IMR-90 (cell line): Measurements from ENCODE around the gene CDC42EP5. TPM values are rescaled to one million over a fixed set of nuclear protein-coding genes. Genes with fewer than 3 reads are reported as not detected.

Source experiments
- ATAC-seq: fragments of 200-7000 bp; cut with Tn5 transposase; 2 replicates; pipeline ENCODE4 v1.9.1; 2020; ENCODE audit warnings: low read depth, mild to moderate bottlenecking, moderate library complexity
- BruUV-seq: library from RNA; stranded (reverse); fragments of 400-500 nt; replicated peaks from 2 replicates; lab custom pipeline; 2021; lab: Mats Ljungman, UMichigan
- CTCF ChIA-PET: fragments of 300-600 bp; formaldehyde crosslinking; extraction: SDS; loops from one replicate; lab custom pipeline; 2021; ENCODE audit warnings: antibody characterized with exemption; lab: Yijun Ruan, JAX
- POLR2A ChIA-PET: fragments of 300-600 bp; sonication (Branson Sonifier 250); formaldehyde crosslinking; loops from one replicate; lab custom pipeline; 2022; ENCODE audit warnings: antibody characterized with exemption; ENCODE audit not compliant: unreplicated experiment; lab: Charles Lee
- DNase-seq: peaks from one replicate; pipeline ENCODE4 v3.0.0; 2013
- H2AFZ ChIP-seq: replicated peaks from 2 replicates; pipeline ENCODE3; 2013; ENCODE audit warnings: low read length, mild to moderate bottlenecking; ENCODE audit not compliant: poor library complexity
- H2AK5ac ChIP-seq: 2 replicates; pipeline ENCODE4 v1.6.1; 2013; ENCODE audit warnings: low read depth, low read length, inconsistent platforms
- H2AK9ac ChIP-seq: replicated peaks from 2 replicates; pipeline ENCODE3; 2013; ENCODE audit warnings: mild to moderate bottlenecking, low read depth, low read length, moderate library complexity; ENCODE audit not compliant: poor library complexity
- H2BK120ac ChIP-seq: 2 replicates; pipeline ENCODE4 v1.6.1; 2013; ENCODE audit warnings: low read depth, low read length, inconsistent platforms
- H2BK15ac ChIP-seq: 3 replicates; pipeline ENCODE4 v1.6.1; 2013; ENCODE audit warnings: low read depth, low read length, inconsistent platforms
- H2BK20ac ChIP-seq: 2 replicates; pipeline ENCODE4 v1.6.1; 2013; ENCODE audit warnings: low read depth, mild to moderate bottlenecking, inconsistent platforms, low read length, moderate library complexity
- H2BK5ac ChIP-seq: 2 replicates; pipeline ENCODE4 v1.6.1; 2013; ENCODE audit warnings: mild to moderate bottlenecking, low read depth, low read length, inconsistent platforms; ENCODE audit not compliant: poor library complexity, severe bottlenecking
- H3K14ac ChIP-seq: replicated peaks from 2 replicates; pipeline ENCODE4 v1.6.1; 2013; ENCODE audit warnings: low read depth, low read length, inconsistent platforms
- H3K18ac ChIP-seq: 2 replicates; pipeline ENCODE4 v1.6.1; 2013; ENCODE audit warnings: low read depth, low read length, control low read depth
- H3K23ac ChIP-seq: 2 replicates; pipeline ENCODE4 v1.6.1; 2013; ENCODE audit warnings: low read depth, low read length, inconsistent platforms
- H3K27ac ChIP-seq: 2 replicates; pipeline ENCODE4 v1.5.1; 2013; ENCODE audit warnings: mild to moderate bottlenecking, control low read depth, low read length; ENCODE audit not compliant: insufficient read depth
- H3K27me3 ChIP-seq: 2 replicates; pipeline ENCODE4 v1.6.1; 2013; ENCODE audit warnings: low read length; ENCODE audit not compliant: control insufficient read depth, insufficient read depth
- H3K36me3 ChIP-seq: 2 replicates; pipeline ENCODE4 v1.6.1; 2013; ENCODE audit warnings: low read length, mixed read lengths; ENCODE audit not compliant: control insufficient read depth, insufficient read depth
- H3K4ac ChIP-seq: 2 replicates; pipeline ENCODE4 v1.6.1; 2013; ENCODE audit warnings: low read depth, low read length, inconsistent platforms
- H3K4me1 ChIP-seq: 2 replicates; pipeline ENCODE4 v1.6.1; 2013; ENCODE audit warnings: low read length, mixed read lengths; ENCODE audit not compliant: control insufficient read depth, insufficient read depth
- H3K4me2 ChIP-seq: 2 replicates; pipeline ENCODE4 v1.6.1; 2013; ENCODE audit warnings: low read depth, mild to moderate bottlenecking, control low read depth, low read length, moderate library complexity
- H3K4me3 ChIP-seq: 2 replicates; pipeline ENCODE4 v1.5.1; 2013; ENCODE audit warnings: low read depth, mild to moderate bottlenecking, control low read depth, low read length, moderate library complexity; ENCODE audit not compliant: insufficient read depth
- H3K56ac ChIP-seq: 2 replicates; pipeline ENCODE4 v1.6.1; 2013; ENCODE audit warnings: low read length, inconsistent platforms; ENCODE audit not compliant: insufficient read depth; ENCODE audit errors: extremely low read depth
- H3K79me1 ChIP-seq, 2 experiments: 2 replicates each; pipeline ENCODE4 v1.6.1; 2013; ENCODE audit warnings: low read length in 2 of 2, inconsistent platforms in 1 of 2, low read depth in 1 of 2
- H3K9ac ChIP-seq: 2 replicates; pipeline ENCODE4 v1.6.1; 2013; ENCODE audit warnings: low read depth, low read length, control low read depth
- H3K9me1 ChIP-seq: 2 replicates; pipeline ENCODE4 v1.6.1; 2013; ENCODE audit warnings: low read length, inconsistent platforms; ENCODE audit not compliant: insufficient read depth
- H3K9me3 ChIP-seq: 2 replicates; pipeline ENCODE4 v1.6.1; 2013; ENCODE audit warnings: low read length; ENCODE audit not compliant: control insufficient read depth, insufficient read depth
- H4K20me1 ChIP-seq: 2 replicates; pipeline ENCODE4 v1.6.1; 2013; ENCODE audit warnings: low read length, inconsistent platforms; ENCODE audit not compliant: insufficient read depth
- H4K5ac ChIP-seq: 2 replicates; pipeline ENCODE4 v1.6.1; 2013; ENCODE audit warnings: mild to moderate bottlenecking, low read depth, low read length, control low read depth
- H4K8ac ChIP-seq, 2 experiments: 2 replicates each; pipeline ENCODE4 v1.6.1; 2013; ENCODE audit warnings: low read depth in 2 of 2, low read length in 2 of 2, control low read depth in 1 of 2, inconsistent platforms in 1 of 2
- H4K91ac ChIP-seq: 2 replicates; pipeline ENCODE4 v1.6.1; 2013; ENCODE audit warnings: low read depth, low read length, inconsistent platforms; ENCODE audit not compliant: insufficient read depth
- CEBPB ChIP-seq: IDR thresholded peaks from 2 replicates; pipeline ENCODE4 v1.6.1; 2012; ENCODE audit warnings: low read depth, low read length, improper control_type of control experiment
- CHD1 ChIP-seq: IDR thresholded peaks from 2 replicates; pipeline ENCODE4 v1.6.1; 2012; ENCODE audit warnings: low read depth, low read length, improper control_type of control experiment
- ELK1 ChIP-seq: fragments of 150-350 bp; IDR thresholded peaks from 2 replicates; pipeline ENCODE4 v1.6.1; 2016; ENCODE audit warnings: low read depth, mild to moderate bottlenecking, low read length, moderate library complexity, borderline replicate concordance
- FOS ChIP-seq: fragments of 150-350 bp; IDR thresholded peaks from 2 replicates; pipeline ENCODE4 v1.6.1; 2016; ENCODE audit warnings: low read depth, low read length
- MAFK ChIP-seq: IDR thresholded peaks from 2 replicates; pipeline ENCODE4 v1.6.1; 2012; ENCODE audit warnings: low read depth, low read length, improper control_type of control experiment
- NFE2L2 ChIP-seq: fragments of 150-350 bp; IDR thresholded peaks from 2 replicates; pipeline ENCODE4 v1.6.1; 2016; ENCODE audit warnings: low read depth, mild to moderate bottlenecking, low read length
- POLR2A ChIP-seq: IDR thresholded peaks from 2 replicates; pipeline ENCODE4 v1.6.1; 2012; ENCODE audit warnings: mild to moderate bottlenecking, low read depth, low read length
- RCOR1 ChIP-seq: IDR thresholded peaks from 2 replicates; pipeline ENCODE4 v1.6.1; 2012; ENCODE audit warnings: mild to moderate bottlenecking, low read length, improper control_type of control experiment; ENCODE audit not compliant: insufficient replicate concordance
- RFX5 ChIP-seq: IDR thresholded peaks from 2 replicates; pipeline ENCODE4 v1.8.0; 2012; ENCODE audit warnings: low read depth, mild to moderate bottlenecking, low read length, moderate library complexity
- WGBS, 2 experiments: methylation state at CpG; one replicate each; pipeline versions ENCODE4 v1.1.5 to v1.1.7; 2013; ENCODE audit warnings: missing lambda C conversion rate in 2 of 2; ENCODE audit not compliant: insufficient read length in 1 of 2; ENCODE audit errors: extremely low coverage in 2 of 2; 5-methylcytosine and 5-hydroxymethylcytosine counted together
- dilution Hi-C: fragments of 300-500 bp; cut with HindIII; formaldehyde crosslinking; loops from one replicate; pipeline ENCODE4 v1.14.3; 2018; ENCODE audit warnings: low sequenced_read_pairs; ENCODE audit not compliant: unreplicated experiment
- in situ Hi-C: fragments of 300-500 bp; cut with MboI; formaldehyde crosslinking; loops from 3 replicates; pipeline ENCODE4 v1.14.3; 2019; ENCODE audit warnings: low sequenced_read_pairs, inconsistent platforms, mixed read lengths
- intact Hi-C: fragments of 100-400 bp; cut with micrococcal nuclease; formaldehyde crosslinking; loops from 2 replicates; pipeline ENCODE4 v1.10.0; 2022
- polyA plus RNA-seq, 3 experiments: library from polyadenylated mRNA; depleted of rRNA; stranded (reverse); fragments of >200 nt; gene quantifications; 2 replicates each; pipeline ENCODE4 v1.2.3, GENCODE V29; 2012; ENCODE audit warnings: low replicate concordance in 1 of 3
- total RNA-seq: library from RNA; depleted of rRNA; stranded (reverse); fragments of >200 nt; gene quantifications from 2 replicates; pipeline ENCODE4 v1.2.3, GENCODE V29; 2012
- TF ChIP-seq, protein P1 (sequence below): fragments of 150-350 bp; IDR thresholded peaks from 2 replicates; pipeline ENCODE4 v1.6.1; 2017; ENCODE audit warnings: mild to moderate bottlenecking, antibody characterized with exemption, low read length, low read depth
- TF ChIP-seq, protein P2 (sequence below): conservative IDR thresholded peaks from 2 replicates; pipeline ENCODE4 v1.5.1; 2012; ENCODE audit warnings: mild to moderate bottlenecking, low read depth, low read length, improper control_type of control experiment

Gene CDC42EP5
- total and polyA plus RNA-seq, 2 of the 4 experiments (the other 2 are of a cell fraction): 7.2 to 25.3 TPM

DNA sequence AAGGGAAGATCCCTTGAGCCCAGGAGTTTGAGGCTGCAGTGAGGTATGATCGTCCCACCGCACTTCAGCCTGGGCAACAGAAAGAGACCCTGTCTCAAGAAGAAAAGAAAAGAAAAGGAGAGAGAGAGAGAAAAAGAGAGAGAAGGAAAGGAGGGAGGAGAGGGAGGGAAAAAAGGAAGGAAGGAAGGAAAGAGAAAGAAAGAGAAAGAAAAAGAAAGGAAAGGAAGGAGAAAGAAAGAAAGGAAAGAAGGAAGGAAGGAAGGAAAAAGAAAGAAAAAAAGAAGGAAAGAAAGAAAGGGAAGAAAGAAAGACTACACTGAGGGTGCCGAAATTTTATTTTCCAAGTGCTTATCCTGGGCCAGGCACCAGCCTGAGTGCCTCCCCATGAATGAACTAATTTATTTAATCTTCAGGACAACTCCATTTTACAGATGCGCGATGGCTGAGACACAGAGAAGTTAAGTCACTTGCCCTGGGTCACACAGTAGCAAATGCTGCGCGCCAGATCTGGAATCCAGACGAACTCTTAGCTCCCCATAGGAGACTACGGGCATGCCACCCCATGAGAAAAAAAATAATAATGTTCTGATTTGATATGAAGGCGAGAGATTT is 2.7 kb downstream of the CDC42EP5 start:
- H3K23ac ChIP-seq: no peak overlapping the region; the same call in 1 of the 2 replicates
- H2AK5ac ChIP-seq: no peak overlapping the region
- H3K79me1 ChIP-seq: peaks cover 0 to 7% of the 10 kb centered on the region in 2 experiments; a peak in 1 of 4 replicates
- no peak overlapping the region for H3K4ac ChIP-seq
- no peaks in the 10 kb centered on the region for H3K9me3 ChIP-seq
- peaks cover 2% of the 10 kb centered on the region; the same call in 1 of the 2 replicates for H3K36me3 ChIP-seq
- H3K4me3 ChIP-seq: no peak overlapping the region
- WGBS, 2 experiments: no CpG with 5 or more reads among the region's 10 CpGs
- in situ Hi-C loops: loop anchor here (25.0 kb wide), 4 partner anchors 358 to 1667 kb away; partner anchors contain the start of genes NAT14, NDUFA3, OSCAR and PRPF31
- H3K9me1 ChIP-seq: peaks cover 4% of the 10 kb centered on the region; the same call in 1 of the 2 replicates
- no peak overlapping the region for H3K14ac ChIP-seq
- H2BK120ac ChIP-seq: no peak overlapping the region
- CTCF ChIA-PET: no interaction called here
- H3K9ac ChIP-seq: no peak overlapping the region
- no peak overlapping the region for H2AK9ac ChIP-seq
- POLR2A ChIA-PET: no interaction called here
- no peak overlapping the region for H3K18ac ChIP-seq
- no peak overlapping the region; the same call in 1 of the 2 replicates for H3K4me2 ChIP-seq
- no TSS peak for BruUV-seq
- H3K27me3 ChIP-seq: no peaks in the 10 kb centered on the region
- H3K56ac ChIP-seq: no peak overlapping the region
- no peak overlapping the region for H2AFZ ChIP-seq
- no peak for TF ChIP-seq NFE2L2
- TF ChIP-seq, protein P1, sequence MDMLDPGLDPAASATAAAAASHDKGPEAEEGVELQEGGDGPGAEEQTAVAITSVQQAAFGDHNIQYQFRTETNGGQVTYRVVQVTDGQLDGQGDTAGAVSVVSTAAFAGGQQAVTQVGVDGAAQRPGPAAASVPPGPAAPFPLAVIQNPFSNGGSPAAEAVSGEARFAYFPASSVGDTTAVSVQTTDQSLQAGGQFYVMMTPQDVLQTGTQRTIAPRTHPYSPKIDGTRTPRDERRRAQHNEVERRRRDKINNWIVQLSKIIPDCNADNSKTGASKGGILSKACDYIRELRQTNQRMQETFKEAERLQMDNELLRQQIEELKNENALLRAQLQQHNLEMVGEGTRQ: no peak
- no peak for TF ChIP-seq CHD1
- TF ChIP-seq, protein P2, sequence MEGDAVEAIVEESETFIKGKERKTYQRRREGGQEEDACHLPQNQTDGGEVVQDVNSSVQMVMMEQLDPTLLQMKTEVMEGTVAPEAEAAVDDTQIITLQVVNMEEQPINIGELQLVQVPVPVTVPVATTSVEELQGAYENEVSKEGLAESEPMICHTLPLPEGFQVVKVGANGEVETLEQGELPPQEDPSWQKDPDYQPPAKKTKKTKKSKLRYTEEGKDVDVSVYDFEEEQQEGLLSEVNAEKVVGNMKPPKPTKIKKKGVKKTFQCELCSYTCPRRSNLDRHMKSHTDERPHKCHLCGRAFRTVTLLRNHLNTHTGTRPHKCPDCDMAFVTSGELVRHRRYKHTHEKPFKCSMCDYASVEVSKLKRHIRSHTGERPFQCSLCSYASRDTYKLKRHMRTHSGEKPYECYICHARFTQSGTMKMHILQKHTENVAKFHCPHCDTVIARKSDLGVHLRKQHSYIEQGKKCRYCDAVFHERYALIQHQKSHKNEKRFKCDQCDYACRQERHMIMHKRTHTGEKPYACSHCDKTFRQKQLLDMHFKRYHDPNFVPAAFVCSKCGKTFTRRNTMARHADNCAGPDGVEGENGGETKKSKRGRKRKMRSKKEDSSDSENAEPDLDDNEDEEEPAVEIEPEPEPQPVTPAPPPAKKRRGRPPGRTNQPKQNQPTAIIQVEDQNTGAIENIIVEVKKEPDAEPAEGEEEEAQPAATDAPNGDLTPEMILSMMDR: no peak
- no peak for TF ChIP-seq CEBPB
- no peak for TF ChIP-seq RFX5
- no peak for TF ChIP-seq MAFK
- no peak for TF ChIP-seq FOS
- TF ChIP-seq ELK1: no peak
- no peak for TF ChIP-seq RCOR1
- TF ChIP-seq POLR2A: no peak
- no peak overlapping the region for H4K5ac ChIP-seq
- H2BK20ac ChIP-seq: no peak overlapping the region
- dilution Hi-C loops: no loop called here
- DNase-seq (no peak), ATAC-seq (no peak)
- intact Hi-C loops: loop anchor here (10.0 kb wide), 1 partner anchor 594 kb away; the partner anchor contains the start of gene RDH13
- no peak overlapping the region for H2BK15ac ChIP-seq
- H4K8ac ChIP-seq: no peak overlapping the region
- H3K27ac ChIP-seq: no peak overlapping the region
- H3K4me1 ChIP-seq: peaks cover 12% of the 10 kb centered on the region
- H4K20me1 ChIP-seq: no peaks in the 10 kb centered on the region
- no peak overlapping the region for H4K91ac ChIP-seq
- no peak overlapping the region for H2BK5ac ChIP-seq
